ENCODE measurements around the gene PLCL2.
"Not testable (repeated sequence)": the region's sequence is repeated elsewhere in the genome, so short reads cannot be mapped to it uniquely, and the experiment has no call there.

Gene PLCL2

GRCh38 chr3:16917980-16918682 lies 33.4 kb downstream of the PLCL2 start:
- DNase-seq = no peak

GRCh38 chr3:16918683-16919025 lies 33.9 kb downstream of the PLCL2 start:
- no peak for DNase-seq

- DNase-seq = no peak
Measured at GRCh38 chr3:16923112-16923511, 38.4 kb downstream of the PLCL2 start.

GRCh38 chr3:16927485-16927884 lies 42.7 kb downstream of the PLCL2 start:
- no peak for DNase-seq

- DNase-seq = peak; percentile 37
Measured at GRCh38 chr3:16928386-16929132, 43.8 kb downstream of the PLCL2 start.

- no peak for DNase-seq
Measured at GRCh38 chr3:16929311-16929710, 44.6 kb downstream of the PLCL2 start.

DNA sequence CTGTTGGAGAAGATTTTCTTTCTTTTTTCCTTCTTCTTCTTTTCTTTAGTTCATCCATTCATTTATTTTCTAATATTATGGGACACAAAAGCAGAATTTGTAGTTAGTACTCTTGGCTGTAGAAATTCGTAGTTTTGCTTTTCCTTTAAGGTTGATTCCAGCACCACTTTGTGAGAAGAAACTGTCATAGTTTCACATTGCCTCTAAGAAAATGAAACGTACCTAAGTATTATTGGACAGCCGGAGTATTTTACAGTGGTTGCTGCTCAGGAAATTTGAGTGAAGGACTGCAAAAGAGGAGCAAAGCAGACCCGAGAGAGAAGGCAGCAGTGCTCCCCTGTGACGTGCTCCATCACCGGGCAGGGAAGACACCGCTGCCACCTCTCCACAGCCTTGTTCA lies 48.1 kb downstream of the PLCL2 start:
- no peak for DNase-seq

- DNase-seq = no peak
Measured at GRCh38 chr3:16935781-16936180, 51.0 kb downstream of the PLCL2 start.

DNA sequence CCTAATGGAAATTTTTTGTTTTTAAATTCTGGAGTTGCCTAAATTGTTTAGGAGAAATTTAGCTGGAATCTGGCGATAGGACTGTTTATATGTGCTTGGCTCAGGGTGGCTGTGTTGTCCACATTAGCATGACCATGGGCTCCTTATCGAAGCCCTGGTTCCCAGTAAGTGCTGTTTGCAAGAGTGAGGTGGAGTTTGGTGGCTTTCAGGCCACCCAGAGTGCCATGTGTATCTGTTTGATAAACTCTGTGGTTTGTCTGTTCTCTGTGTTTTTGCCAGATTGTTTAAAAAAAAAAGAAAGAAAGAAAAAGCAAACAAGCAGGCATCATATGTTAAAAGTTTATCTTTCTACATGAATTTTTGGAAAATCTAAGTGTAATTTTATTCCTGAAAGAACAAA lies 51.5 kb downstream of the PLCL2 start:
- no peak for DNase-seq

DNA sequence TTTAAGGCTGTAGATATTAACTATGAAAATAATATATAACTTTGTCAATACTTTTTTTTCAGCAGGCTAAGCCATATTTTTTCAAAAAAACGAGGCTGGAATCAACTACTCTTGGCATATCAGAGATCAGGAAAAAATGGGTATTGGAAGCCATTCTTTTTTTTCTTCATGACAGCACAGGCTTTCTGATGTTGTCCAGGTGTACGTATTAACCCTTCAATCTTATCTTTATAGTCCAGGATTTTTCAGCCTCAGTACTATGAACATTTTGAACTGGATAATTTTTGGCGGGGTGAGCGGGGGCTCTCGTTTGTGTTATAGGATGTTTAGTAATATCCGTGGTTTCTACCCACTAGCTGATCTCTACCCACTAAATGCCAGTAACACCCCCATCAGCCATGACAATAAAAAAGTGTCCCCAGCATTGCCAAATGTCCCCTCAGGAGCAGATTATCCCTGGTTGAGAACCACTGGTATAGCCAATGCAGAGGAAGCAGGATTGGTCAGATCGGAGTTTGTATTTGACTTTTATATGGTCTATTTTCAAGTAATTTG lies 52.0 kb downstream of the PLCL2 start:
- DNase-seq = no peak

GRCh38 chr3:16937326-16937845 lies 52.6 kb downstream of the PLCL2 start:
- no peak for DNase-seq

GRCh38 chr3:16940769-16941700 lies 56.3 kb downstream of the PLCL2 start:
- no peak for DNase-seq

- no peak for DNase-seq
Measured at GRCh38 chr3:16942955-16943354, 58.2 kb downstream of the PLCL2 start.

GRCh38 chr3:16943857-16944256 lies 59.1 kb downstream of the PLCL2 start:
- DNase-seq = no peak

- DNase-seq = no peak
Measured at GRCh38 chr3:16944356-16944755, 59.6 kb downstream of the PLCL2 start.

DNA sequence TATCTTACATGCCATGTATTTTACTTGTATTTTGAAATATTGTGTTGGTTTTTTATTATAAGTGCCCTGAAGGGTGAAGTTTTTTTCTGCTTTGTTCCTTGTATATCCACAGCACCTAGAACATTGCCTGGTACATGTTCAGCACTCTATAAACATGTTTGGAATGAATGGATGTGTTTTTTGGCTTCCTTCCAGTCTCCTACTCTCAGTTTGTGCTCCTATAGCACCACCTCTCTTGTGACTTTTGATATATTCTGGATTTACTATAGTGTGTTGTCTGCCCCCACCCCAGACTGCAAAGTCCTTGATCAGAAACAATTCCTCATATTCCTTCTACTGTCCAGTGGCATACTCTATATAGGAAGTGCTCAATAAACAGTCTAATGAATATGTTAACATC lies 60.6 kb downstream of the PLCL2 start:
- DNase-seq = peak; percentile 67

DNA sequence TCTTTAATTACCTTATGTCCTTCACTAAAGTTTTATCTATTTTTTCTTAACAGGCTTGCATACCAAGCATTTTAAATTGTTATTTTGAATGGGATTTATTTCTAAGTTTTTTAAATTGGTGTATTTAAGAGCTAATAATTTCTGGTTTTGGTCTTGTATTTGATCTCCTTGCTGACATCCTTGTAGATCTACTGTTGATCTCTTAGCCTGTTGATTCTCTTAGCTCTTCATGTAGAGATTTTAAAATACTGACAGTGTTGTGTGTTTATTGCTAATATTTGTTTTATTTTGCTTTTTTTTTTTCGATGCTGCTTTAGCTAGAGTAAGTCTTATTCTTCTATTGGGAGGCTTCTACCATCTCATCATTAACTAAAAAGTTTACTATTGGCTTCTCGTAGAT lies 65.5 kb downstream of the PLCL2 start:
- no peak for DNase-seq

DNA sequence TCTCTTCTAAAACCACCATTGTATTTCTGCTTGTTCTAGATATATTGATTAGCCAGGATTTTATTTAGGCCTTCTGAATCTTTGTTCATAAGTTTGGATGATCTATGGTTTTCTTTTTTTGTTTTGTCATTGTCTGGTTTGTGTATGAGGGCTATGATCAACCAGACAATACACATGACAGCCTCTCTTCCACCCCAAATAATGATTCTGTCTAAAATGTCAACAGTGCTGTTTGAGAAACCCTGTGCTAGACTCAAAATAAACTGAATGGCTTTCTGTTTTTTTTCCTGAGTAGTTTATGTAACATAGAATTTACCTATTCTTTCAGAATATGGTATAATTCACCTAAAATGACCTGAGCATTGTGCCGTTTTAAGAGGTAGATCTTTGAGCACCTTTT lies 66.1 kb downstream of the PLCL2 start:
- no peak for DNase-seq

DNA sequence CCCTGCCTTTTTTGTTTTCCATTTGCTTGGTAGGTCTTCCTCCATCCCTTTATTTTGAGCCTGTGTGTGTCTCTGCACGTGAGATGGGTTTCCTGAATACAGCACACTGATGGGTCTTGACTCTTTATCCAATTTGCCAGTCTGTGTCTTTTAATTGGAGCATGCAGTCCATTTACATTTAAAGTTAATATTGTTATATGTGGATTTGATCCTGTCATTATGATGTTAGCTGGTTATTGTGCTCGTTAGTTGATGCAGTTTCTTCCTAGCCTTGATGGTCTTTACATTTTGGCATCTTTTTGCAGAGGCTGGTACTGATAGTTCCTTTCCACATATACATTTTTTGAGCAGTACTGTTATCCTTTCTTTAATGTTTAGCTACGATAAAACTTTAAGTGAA lies 73.1 kb downstream of the PLCL2 start:
- not testable (repeated sequence) for DNase-seq

GRCh38 chr3:16960125-16960524 lies 75.4 kb downstream of the PLCL2 start:
- DNase-seq = no peak

DNA sequence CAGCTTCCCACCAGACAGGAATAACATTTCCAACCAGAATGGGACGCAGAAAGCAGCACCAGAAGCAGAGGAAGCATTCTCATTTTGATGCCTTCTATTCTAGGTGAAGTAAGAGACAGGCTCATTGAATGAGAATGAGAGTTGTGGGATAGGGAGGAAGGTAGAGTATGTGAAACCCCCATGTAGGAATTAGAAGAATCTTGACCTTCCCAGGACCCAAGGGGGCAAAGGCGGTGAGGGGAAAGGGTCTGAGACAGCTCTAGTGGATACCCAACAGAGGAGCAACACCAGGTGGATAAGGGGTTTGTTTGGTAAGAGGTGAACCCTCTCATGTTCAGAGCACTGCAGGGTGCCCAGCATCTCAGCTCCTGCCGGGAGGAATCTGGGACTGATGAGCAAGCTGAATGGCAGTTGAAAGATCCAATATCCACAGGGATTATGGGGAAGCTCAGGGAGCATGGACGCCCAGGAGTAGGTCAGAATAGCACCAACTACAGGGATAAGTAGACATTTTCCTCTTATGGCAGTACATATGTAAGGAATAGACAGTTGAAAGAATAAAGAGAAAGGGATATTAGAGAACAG lies 77.0 kb downstream of the PLCL2 start:
- DNase-seq = peak; percentile 38

DNA sequence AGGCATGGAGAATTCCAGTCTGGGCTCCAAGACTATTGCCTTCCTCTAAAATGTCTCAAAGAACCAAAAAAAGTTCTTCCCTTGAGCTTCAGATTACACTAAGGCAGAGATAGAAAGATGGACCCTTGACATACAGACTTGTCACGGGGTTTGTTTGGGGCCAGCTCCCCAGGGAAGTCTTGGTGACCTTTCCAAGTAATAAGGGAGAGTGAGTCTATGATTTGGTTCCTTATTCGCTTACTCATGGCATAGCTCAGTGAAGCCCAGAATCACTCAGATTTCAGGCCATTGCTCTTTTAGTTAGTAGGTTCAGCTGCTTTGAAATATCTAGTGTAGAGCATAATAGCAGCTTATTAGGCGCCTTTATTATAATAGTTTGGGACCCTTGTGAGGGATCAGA lies 90.3 kb downstream of the PLCL2 start:
- no peak for DNase-seq

Data from fibroblast of skin of scalp (primary cell).